Subcutaneous adipose tissue (tissue), 4 donors: ENCODE results near the gene POLR1C. TPM values are rescaled to one million over a fixed set of nuclear protein-coding genes. Genes with fewer than 3 reads are reported as not detected.

Experiments used
- CTCF ChIP-seq: fragments of 450-650 bp; IDR thresholded peaks from one replicate; pipeline ENCODE4 v1.5.1; 2016; ENCODE audit warnings: low read depth, mild to moderate bottlenecking, control low read depth, antibody characterized with exemption, moderate library complexity
- total RNA-seq, 4 donors: library from RNA; depleted of rRNA; stranded (reverse); fragments of >200 nt; gene quantifications; one replicate each; pipeline ENCODE4 v1.1.0, GENCODE V29; 2016

POLR1C gene
- total RNA-seq, 4 donors from 2014 or later, result 12.4 to 19.6 (median 14.6) TPM

- TF ChIP-seq CTCF, result no peak
Measured at GRCh38 chr6:43475516-43475915, 41.4 kb upstream of the POLR1C start.

GRCh38 chr6:43476746-43477145 is 40.1 kb upstream of the POLR1C start:
- TF ChIP-seq CTCF, result no peak

GRCh38 chr6:43477235-43478007 is 39.5 kb upstream of the POLR1C start, which contains the start of gene TJAP1:
TJAP1 (plus strand) TSS chr6:43477570; CDS start chr6:43499002, 21,432 bp downstream.
- no peak for TF ChIP-seq CTCF

- TF ChIP-seq CTCF, result no peak
Measured at GRCh38 chr6:43478008-43478372, 38.9 kb upstream of the POLR1C start.

- TF ChIP-seq CTCF, result no peak
Measured at GRCh38 chr6:43481075-43481474, 35.8 kb upstream of the POLR1C start.

GRCh38 chr6:43481591-43482236 is 35.2 kb upstream of the POLR1C start:
- TF ChIP-seq CTCF, result no peak

- TF ChIP-seq CTCF, result no peak
Measured at GRCh38 chr6:43488667-43489276, 28.1 kb upstream of the POLR1C start.
